Astrocyte (in vitro differentiated cells and primary cell): ENCODE results near the gene TES.

Source experiments
- CTCF ChIP-seq: IDR thresholded peaks from 2 replicates; pipeline ENCODE4 v1.5.1; 2011; ENCODE audit warnings: low read depth, mild to moderate bottlenecking, inconsistent platforms, low read length, moderate library complexity; ENCODE audit not compliant: insufficient read depth
- EZH2 ChIP-seq: IDR thresholded peaks from 2 replicates; pipeline ENCODE4 v1.6.1; 2012; ENCODE audit warnings: mild to moderate bottlenecking, low read length, inconsistent platforms; ENCODE audit not compliant: insufficient read depth

GRCh38 chr7:116298055-116298454 lies 87.7 kb downstream of the TES start:
- no peak for TF ChIP-seq CTCF
- TF ChIP-seq EZH2 = no peak
